ENCODE data around the gene ZNF324. TPM values are rescaled to one million over a fixed set of nuclear protein-coding genes. Genes with fewer than 3 reads are reported as not detected.

Gene ZNF324
- total and polyA plus RNA-seq, 9 of the 15 experiments (the other 6 are each of a cell fraction or from before 2014, with no cell fraction given), result 0.92 to 16.4 (median 5.3) TPM

GRCh38 chr19:58499021-58499927, 32.4 kb downstream of the ZNF324 start (continued):
- TF ChIP-seq, protein P1, sequence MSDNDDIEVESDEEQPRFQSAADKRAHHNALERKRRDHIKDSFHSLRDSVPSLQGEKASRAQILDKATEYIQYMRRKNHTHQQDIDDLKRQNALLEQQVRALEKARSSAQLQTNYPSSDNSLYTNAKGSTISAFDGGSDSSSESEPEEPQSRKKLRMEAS (CRISPR knock-in tag; IDR thresholded peaks at IDR 0.05), result peak; percentile 85
- TF ChIP-seq ZNF655 (CRISPR knock-in tag; IDR thresholded peaks at IDR 0.05), result no peak
- TF ChIP-seq SNIP1 (IDR thresholded peaks at IDR 0.05; ENCODE audit: low read depth), result no peak
- no peak for TF ChIP-seq CLOCK (CRISPR knock-in tag; IDR thresholded peaks at IDR 0.05; ENCODE audit: borderline replicate concordance)
- TF ChIP-seq, protein P2, sequence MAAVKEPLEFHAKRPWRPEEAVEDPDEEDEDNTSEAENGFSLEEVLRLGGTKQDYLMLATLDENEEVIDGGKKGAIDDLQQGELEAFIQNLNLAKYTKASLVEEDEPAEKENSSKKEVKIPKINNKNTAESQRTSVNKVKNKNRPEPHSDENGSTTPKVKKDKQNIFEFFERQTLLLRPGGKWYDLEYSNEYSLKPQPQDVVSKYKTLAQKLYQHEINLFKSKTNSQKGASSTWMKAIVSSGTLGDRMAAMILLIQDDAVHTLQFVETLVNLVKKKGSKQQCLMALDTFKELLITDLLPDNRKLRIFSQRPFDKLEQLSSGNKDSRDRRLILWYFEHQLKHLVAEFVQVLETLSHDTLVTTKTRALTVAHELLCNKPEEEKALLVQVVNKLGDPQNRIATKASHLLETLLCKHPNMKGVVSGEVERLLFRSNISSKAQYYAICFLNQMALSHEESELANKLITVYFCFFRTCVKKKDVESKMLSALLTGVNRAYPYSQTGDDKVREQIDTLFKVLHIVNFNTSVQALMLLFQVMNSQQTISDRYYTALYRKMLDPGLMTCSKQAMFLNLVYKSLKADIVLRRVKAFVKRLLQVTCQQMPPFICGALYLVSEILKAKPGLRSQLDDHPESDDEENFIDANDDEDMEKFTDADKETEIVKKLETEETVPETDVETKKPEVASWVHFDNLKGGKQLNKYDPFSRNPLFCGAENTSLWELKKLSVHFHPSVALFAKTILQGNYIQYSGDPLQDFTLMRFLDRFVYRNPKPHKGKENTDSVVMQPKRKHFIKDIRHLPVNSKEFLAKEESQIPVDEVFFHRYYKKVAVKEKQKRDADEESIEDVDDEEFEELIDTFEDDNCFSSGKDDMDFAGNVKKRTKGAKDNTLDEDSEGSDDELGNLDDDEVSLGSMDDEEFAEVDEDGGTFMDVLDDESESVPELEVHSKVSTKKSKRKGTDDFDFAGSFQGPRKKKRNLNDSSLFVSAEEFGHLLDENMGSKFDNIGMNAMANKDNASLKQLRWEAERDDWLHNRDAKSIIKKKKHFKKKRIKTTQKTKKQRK (IDR thresholded peaks at IDR 0.05; ENCODE audit: borderline replicate concordance, low read depth, low read length), result no peak
- TF ChIP-seq ETV6 (IDR thresholded peaks at IDR 0.05; ENCODE audit: borderline replicate concordance in 1 of 2, low read depth in 2 of 2, low read length in 1 of 2), result peak; percentile 26 to 58; a peak in 1 of 4 replicates
- no peak for TF ChIP-seq ETV6 (CRISPR knock-in tag; IDR thresholded peaks at IDR 0.05; ENCODE audit: borderline replicate concordance)
- TF ChIP-seq LCOR (CRISPR knock-in tag; IDR thresholded peaks at IDR 0.05), result peak; percentile 82
- peak; percentile 89 for TF ChIP-seq MBD2 (IDR thresholded peaks at IDR 0.05; ENCODE audit: borderline replicate concordance, low read depth)
- TF ChIP-seq CC2D1A (IDR thresholded peaks at IDR 0.05), result 0 out of 2 replicates have a peak, but pooled peaks have one; percentile 39
- peak; percentile 68 for TF ChIP-seq KDM5B (IDR thresholded peaks at IDR 0.05; ENCODE audit: insufficient replicate concordance, low read depth, low read length)
- no peak for TF ChIP-seq ARHGAP35 (IDR thresholded peaks at IDR 0.05; ENCODE audit: partially characterized antibody)
- no peak for TF ChIP-seq ZNF76 (CRISPR knock-in tag; IDR thresholded peaks at IDR 0.05; ENCODE audit: borderline replicate concordance)
- TF ChIP-seq CBFB (CRISPR knock-in tag; IDR thresholded peaks at IDR 0.05), result peak; percentile 84; the same call in 1 of the 2 replicates
- TF ChIP-seq ZEB2 (IDR thresholded peaks at IDR 0.05), result peak; percentile 99
- no peak for TF ChIP-seq ZNF57 (CRISPR knock-in tag; IDR thresholded peaks at IDR 0.05)
- no peak for TF ChIP-seq FOXA1 (IDR thresholded peaks at IDR 0.05; ENCODE audit: borderline replicate concordance)
- TF ChIP-seq PRPF4 (IDR thresholded peaks at IDR 0.05; ENCODE audit: insufficient read depth, low read depth, low read length, poor library complexity, severe bottlenecking), result no peak
- TF ChIP-seq SUPT5H (IDR thresholded peaks at IDR 0.05), result peak; percentile 81
- TF ChIP-seq RBM14 (IDR thresholded peaks at IDR 0.05; ENCODE audit: borderline replicate concordance, insufficient read depth, low read depth, low read length), result no peak

Measured in K562 (cell line).